ENCODE measurements around the gene PDHB. TPM values are rescaled to one million over a fixed set of nuclear protein-coding genes. Genes with fewer than 3 reads are reported as not detected.
A peak's percentile ranks its signal among the peaks of the same experiment; 100 is the strongest.

PDHB gene
- total and polyA plus RNA-seq, 4 experiments from 2014 or later, result 55.0 to 148 (median 80.6) TPM

DNA sequence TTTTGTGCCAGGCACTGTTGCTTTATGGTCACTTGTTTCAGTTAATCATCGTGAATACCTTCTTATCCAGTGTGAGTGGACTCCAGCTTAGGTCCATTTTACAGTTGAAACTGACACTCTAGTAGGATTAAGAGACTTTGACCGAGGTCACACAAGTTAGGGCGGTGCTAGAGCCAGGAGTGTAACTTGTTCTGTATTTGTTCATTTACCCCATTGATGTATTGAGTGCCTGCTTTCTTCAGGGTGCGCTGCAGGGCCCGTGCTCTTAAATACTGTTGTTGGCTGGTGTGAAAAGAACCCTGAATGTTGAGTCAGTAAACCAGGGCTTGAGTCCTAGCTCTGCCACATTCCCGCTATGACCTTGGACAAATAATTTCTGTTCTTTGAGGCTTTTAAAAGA, 15.4 kb downstream of the PDHB start:
- Histone ChIP-seq H3K4me3 (ENCODE audit: low read length in 2 of 2) (no peak overlapping the region), H3K4me1 (ENCODE audit: insufficient read depth, low read length) (no peaks in the 10 kb centered on the region), H3K27ac (ENCODE audit: low read depth, low read length) (no peak overlapping the region), H3K36me3 (ENCODE audit: insufficient read depth, low read length) (peaks cover 4% of the 10 kb centered on the region), H3K27me3 (ENCODE audit: insufficient read depth, low read length) (no peaks in the 10 kb centered on the region), H3K9me3 (ENCODE audit: control insufficient read depth in 1 of 2, low read length in 2 of 2) (no peaks in the 10 kb centered on the region)
- Mint-ChIP-seq H3K9me3 (no peaks in the 10 kb centered on the region), H3K36me3 (peaks cover 7 to 31% of the 10 kb centered on the region in 2 donors), H3K27ac (peak overlapping the region in 1 of 7 donors; percentile 21), H3K4me3 (no peak overlapping the region), H3K27me3 (no peaks in the 10 kb centered on the region), H3K4me1 (peaks cover 0 to 8% (median 4%) of the 10 kb centered on the region in 4 donors)
- ChIA-PET POLR2A (ENCODE audit: partially characterized antibody) (no interaction called here), CTCF (ENCODE audit: partially characterized antibody) (interaction anchor here (1.5 to 4.7 kb wide), 2 partner anchors 9 to 99 kb away, joined by 4 to 50 read pairs; no protein-coding TSS in a partner anchor)
- DNase-seq, result no peak
- intact Hi-C loops (cut with micrococcal nuclease), result no loop called here

DNA sequence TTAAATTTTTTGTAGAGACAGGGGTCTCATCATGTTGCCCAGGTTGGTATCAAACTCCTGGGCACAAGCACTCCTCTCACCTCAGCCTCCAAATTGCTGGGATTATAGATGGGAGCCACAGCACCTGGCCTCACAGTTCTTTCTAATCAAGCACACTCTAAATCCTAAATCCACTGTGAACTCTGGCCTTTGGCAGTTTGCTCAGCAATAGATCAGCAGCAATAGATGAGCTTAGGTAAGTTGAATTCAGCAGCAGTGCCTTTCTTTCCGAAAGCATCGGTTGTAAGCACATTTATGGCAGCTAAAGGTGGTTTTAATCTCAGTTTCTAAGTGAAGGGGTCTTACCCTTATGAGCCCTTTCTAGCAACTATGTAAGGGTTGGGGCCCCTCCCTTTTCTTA, 16.6 kb downstream of the PDHB start:
- H3K4me1 Mint-ChIP-seq, result peaks cover 0 to 6% (median 4%) of the 10 kb centered on the region in 4 donors
- ChIA-PET CTCF (ENCODE audit: partially characterized antibody) (interaction anchor here (4.7 kb wide), 1 partner anchor 98 kb away, joined by 50 read pairs; no protein-coding TSS in a partner anchor), POLR2A (ENCODE audit: partially characterized antibody) (interaction anchor here (3.1 kb wide), 1 partner anchor 17 kb away, joined by 8 read pairs; the partner anchor contains the start of gene PDHB)
- peaks cover 11 to 28% of the 10 kb centered on the region in 2 donors for H3K36me3 Mint-ChIP-seq
- H3K27ac Mint-ChIP-seq, result peak overlapping the region in 1 of 7 donors; percentile 15
- no peaks in the 10 kb centered on the region for H3K4me1 ChIP-seq (ENCODE audit: insufficient read depth, low read length)
- H3K27ac ChIP-seq (ENCODE audit: low read depth, low read length), result no peak overlapping the region
- no peaks in the 10 kb centered on the region for H3K27me3 Mint-ChIP-seq
- no peak overlapping the region for H3K4me3 ChIP-seq (ENCODE audit: low read length in 2 of 2)
- no peak for DNase-seq
- H3K27me3 ChIP-seq (ENCODE audit: insufficient read depth, low read length), result no peaks in the 10 kb centered on the region
- intact Hi-C loops (cut with micrococcal nuclease), result no loop called here
- no peaks in the 10 kb centered on the region for H3K36me3 ChIP-seq (ENCODE audit: insufficient read depth, low read length)
- peaks cover 0 to 2% (median 0%) of the 10 kb centered on the region in 8 donors for H3K9me3 Mint-ChIP-seq
- no peak overlapping the region for H3K4me3 Mint-ChIP-seq
- no peaks in the 10 kb centered on the region for H3K9me3 ChIP-seq (ENCODE audit: control insufficient read depth in 1 of 2, low read length in 2 of 2)

DNA sequence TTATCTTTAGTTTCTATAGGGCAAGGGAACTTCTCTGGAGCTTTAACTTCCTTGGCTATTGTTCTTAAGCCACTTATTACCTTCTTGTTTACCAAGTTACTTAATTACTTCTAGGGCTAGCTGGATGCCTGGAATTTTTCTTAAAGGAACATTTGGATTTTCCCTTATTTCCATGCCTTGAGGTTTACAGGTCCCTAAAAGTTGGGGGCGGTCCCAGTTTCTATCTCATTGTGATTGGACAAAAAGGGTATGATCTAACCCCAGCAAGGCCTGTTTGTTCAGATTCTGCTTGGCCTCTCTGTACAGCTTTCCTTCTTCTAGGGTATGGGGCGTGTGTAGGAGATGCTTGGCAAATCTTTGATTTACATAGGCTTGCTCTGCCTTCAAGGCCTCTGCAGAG, 17.4 kb downstream of the PDHB start:
- Histone ChIP-seq H3K27ac (ENCODE audit: low read depth, low read length) (no peak overlapping the region), H3K9me3 (ENCODE audit: control insufficient read depth in 1 of 2, low read length in 2 of 2) (no peaks in the 10 kb centered on the region), H3K4me3 (ENCODE audit: low read length in 2 of 2) (no peak overlapping the region), H3K4me1 (ENCODE audit: insufficient read depth, low read length) (no peaks in the 10 kb centered on the region), H3K27me3 (ENCODE audit: insufficient read depth, low read length) (no peaks in the 10 kb centered on the region), H3K36me3 (ENCODE audit: insufficient read depth, low read length) (peaks cover 1% of the 10 kb centered on the region)
- no peak for DNase-seq
- Mint-ChIP-seq H3K4me1 (peaks cover 0 to 6% (median 4%) of the 10 kb centered on the region in 4 donors), H3K27ac (no peak overlapping the region), H3K36me3 (peaks cover 10 to 26% of the 10 kb centered on the region in 2 donors), H3K9me3 (peaks cover 0 to 2% (median 0%) of the 10 kb centered on the region in 8 donors), H3K27me3 (no peaks in the 10 kb centered on the region), H3K4me3 (no peak overlapping the region)
- CTCF ChIA-PET (ENCODE audit: partially characterized antibody), result interaction anchor here (0.6 to 4.7 kb wide), 14 partner anchors 13 to 228 kb away, joined by 3 to 50 read pairs (median 4); partner anchors contain the start of genes HTD2, KCTD6, PDHB and RPP14
- POLR2A ChIA-PET (ENCODE audit: partially characterized antibody), result interaction anchor here (3.1 kb wide), 1 partner anchor 18 kb away, joined by 8 read pairs; the partner anchor contains the start of gene PDHB
- intact Hi-C loops (cut with micrococcal nuclease), result no loop called here

DNA sequence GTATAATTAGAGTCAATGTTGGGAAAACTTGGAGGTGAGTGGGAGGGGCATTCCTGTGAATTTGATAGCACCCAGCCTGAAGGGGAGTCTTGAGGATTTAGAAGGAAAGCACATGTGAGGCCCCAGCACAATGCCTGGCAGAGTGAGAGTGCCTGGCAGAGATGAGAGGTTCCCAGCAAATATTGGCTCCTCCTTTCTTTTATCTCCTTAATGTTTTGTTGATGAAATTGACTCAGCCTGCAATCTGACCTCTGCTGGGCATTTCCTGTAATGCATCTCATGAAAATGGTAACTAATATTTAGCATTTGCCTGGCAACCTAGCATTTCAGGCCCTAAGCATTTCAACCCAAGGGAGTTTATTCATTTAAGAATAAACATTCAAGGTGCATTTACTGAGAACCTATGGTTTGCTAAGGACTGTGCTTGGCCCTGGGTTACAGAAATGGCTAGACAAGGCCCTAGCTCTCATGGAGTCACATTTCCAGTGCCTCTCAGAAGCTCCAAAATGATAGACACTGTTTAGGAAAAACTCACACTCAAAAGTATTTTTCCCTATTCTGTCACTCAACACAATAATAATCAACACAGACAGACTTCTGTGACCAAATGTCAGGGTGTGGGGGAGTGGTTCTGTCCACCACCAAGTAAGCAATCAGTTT, 19.0 kb downstream of the PDHB start:
- ChIA-PET POLR2A (ENCODE audit: partially characterized antibody) (interaction anchor here (1.3 to 3.1 kb wide), 2 partner anchors 19 to 177 kb away, joined by 3 to 8 read pairs; partner anchors contain the start of genes ABHD6 and PDHB), CTCF (ENCODE audit: partially characterized antibody) (interaction anchor here (0.8 to 4.7 kb wide), 17 partner anchors 14 to 236 kb away, joined by 3 to 50 read pairs (median 5); partner anchors contain the start of genes HTD2, KCTD6, PDHB and RPP14)
- H3K9me3 Mint-ChIP-seq, result peaks cover 0 to 2% (median 0%) of the 10 kb centered on the region in 8 donors
- peak; percentile 46 to 65 (median 53) for DNase-seq
- no peak overlapping the region for H3K4me3 Mint-ChIP-seq
- H3K4me1 ChIP-seq (ENCODE audit: insufficient read depth, low read length), result no peaks in the 10 kb centered on the region
- H3K27me3 ChIP-seq (ENCODE audit: insufficient read depth, low read length), result no peaks in the 10 kb centered on the region
- intact Hi-C loops (cut with micrococcal nuclease), result loop anchor here (1.0 kb wide), 6 partner anchors 81 to 227 kb away; partner anchors contain the start of gene ABHD6
- H3K27ac ChIP-seq (ENCODE audit: low read depth, low read length), result no peak overlapping the region
- peak overlapping the region in 1 of 7 donors; percentile 47 for H3K27ac Mint-ChIP-seq
- no peaks in the 10 kb centered on the region for H3K9me3 ChIP-seq (ENCODE audit: control insufficient read depth in 1 of 2, low read length in 2 of 2)
- H3K4me1 Mint-ChIP-seq, result peaks cover 0 to 6% (median 4%) of the 10 kb centered on the region in 4 donors
- no peak overlapping the region for H3K4me3 ChIP-seq (ENCODE audit: low read length in 2 of 2)
- H3K36me3 Mint-ChIP-seq, result peaks cover 24 to 32% of the 10 kb centered on the region in 2 donors
- H3K27me3 Mint-ChIP-seq, result no peaks in the 10 kb centered on the region
- peaks cover 9% of the 10 kb centered on the region for H3K36me3 ChIP-seq (ENCODE audit: insufficient read depth, low read length)

DNA sequence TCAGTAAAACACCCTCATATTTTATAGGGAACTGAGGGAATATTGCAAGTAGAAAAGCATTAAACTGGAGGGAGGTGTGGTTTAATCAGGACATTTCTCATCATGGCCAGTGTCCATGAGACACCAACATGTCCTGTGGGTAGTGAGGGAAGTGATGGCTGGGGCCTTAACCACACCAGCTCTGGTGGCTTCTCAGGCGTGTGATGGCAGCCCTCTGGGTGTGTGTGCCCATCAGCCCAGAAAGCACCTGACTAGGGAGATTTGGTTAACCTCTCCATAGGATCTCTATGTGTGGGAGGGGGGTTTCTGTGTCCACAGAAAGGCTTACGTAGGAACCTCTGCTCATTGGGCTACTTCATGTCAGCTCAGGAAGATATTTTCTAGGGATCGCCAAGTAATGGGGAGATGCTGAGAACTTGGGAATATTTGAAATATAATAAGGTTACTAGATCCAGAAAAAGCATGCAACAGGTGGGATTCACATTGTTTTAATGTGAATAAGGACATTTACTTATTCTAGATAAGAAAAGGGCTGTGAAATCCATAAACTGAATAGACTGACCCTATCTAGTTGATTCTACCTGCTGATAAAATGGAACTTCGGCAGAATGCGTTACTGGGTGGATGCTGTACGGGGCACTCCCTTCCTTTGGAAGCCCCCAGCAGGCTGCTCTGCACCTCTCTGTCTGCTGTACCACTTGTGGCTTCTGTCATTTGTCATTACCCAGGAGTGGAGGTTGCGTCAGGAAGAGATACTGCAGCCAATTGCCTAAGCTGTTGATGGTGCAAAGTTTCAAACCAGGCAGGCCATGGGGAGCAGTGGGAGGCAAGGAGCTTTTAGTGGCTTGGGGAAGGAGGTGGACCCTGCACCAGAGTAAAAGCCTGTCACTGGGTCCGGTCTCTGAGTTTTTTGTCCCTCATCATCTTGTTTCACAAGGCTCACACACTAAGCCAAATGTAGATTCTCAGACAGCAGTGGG, 21.5 kb downstream of the PDHB start:
- Mint-ChIP-seq H3K27me3 (no peaks in the 10 kb centered on the region), H3K4me3 (no peak overlapping the region), H3K36me3 (peaks cover 41 to 44% of the 10 kb centered on the region in 2 donors), H3K4me1 (peaks cover 0 to 6% (median 4%) of the 10 kb centered on the region in 4 donors), H3K27ac (no peak overlapping the region), H3K9me3 (peaks cover 0 to 2% (median 0%) of the 10 kb centered on the region in 8 donors)
- intact Hi-C loops (cut with micrococcal nuclease), result no loop called here
- peaks cover 14% of the 10 kb centered on the region for H3K36me3 ChIP-seq (ENCODE audit: insufficient read depth, low read length)
- H3K4me3 ChIP-seq (ENCODE audit: low read length in 2 of 2), result no peak overlapping the region
- DNase-seq, result no peak
- H3K27ac ChIP-seq (ENCODE audit: low read depth, low read length), result no peak overlapping the region
- no peaks in the 10 kb centered on the region for H3K9me3 ChIP-seq (ENCODE audit: control insufficient read depth in 1 of 2, low read length in 2 of 2)
- ChIA-PET CTCF (ENCODE audit: partially characterized antibody) (interaction anchor here (0.6 to 2.8 kb wide), 6 partner anchors 13 to 121 kb away, joined by 3 to 15 read pairs (median 4); partner anchors contain the start of genes HTD2 and RPP14), POLR2A (ENCODE audit: partially characterized antibody) (no interaction called here)
- H3K4me1 ChIP-seq (ENCODE audit: insufficient read depth, low read length), result no peaks in the 10 kb centered on the region
- H3K27me3 ChIP-seq (ENCODE audit: insufficient read depth, low read length), result no peaks in the 10 kb centered on the region

DNA sequence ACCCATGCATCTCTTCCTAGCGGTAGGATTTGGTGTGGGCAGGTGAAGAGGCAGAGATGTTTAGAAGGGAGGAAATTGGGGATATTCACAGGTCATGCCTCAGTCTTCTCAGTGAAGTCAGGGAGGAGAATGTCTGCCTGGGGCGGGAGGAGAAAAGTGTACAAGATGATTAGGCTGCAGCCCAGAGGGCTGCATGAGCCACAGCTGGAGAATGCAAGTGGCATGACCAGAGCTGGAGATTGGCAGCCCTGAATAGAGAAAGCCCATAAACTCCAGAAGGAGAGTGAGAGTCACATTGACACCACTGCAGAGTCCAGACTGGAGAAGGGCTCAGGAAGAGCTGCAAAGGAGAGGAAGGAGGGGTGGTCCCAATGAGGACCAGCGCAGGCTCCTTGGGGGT, 22.6 kb downstream of the PDHB start:
- Histone ChIP-seq H3K4me3 (ENCODE audit: low read length in 2 of 2) (no peak overlapping the region), H3K9me3 (ENCODE audit: control insufficient read depth in 1 of 2, low read length in 2 of 2) (no peaks in the 10 kb centered on the region), H3K27me3 (ENCODE audit: insufficient read depth, low read length) (no peaks in the 10 kb centered on the region), H3K27ac (ENCODE audit: low read depth, low read length) (no peak overlapping the region), H3K4me1 (ENCODE audit: insufficient read depth, low read length) (no peaks in the 10 kb centered on the region), H3K36me3 (ENCODE audit: insufficient read depth, low read length) (peaks cover 14% of the 10 kb centered on the region)
- intact Hi-C loops (cut with micrococcal nuclease), result no loop called here
- no peak overlapping the region for H3K4me3 Mint-ChIP-seq
- peaks cover 0 to 2% (median 0%) of the 10 kb centered on the region in 8 donors for H3K9me3 Mint-ChIP-seq
- peaks cover 0 to 6% (median 4%) of the 10 kb centered on the region in 4 donors for H3K4me1 Mint-ChIP-seq
- DNase-seq, result no peak
- CTCF ChIA-PET (ENCODE audit: partially characterized antibody), result no interaction called here
- POLR2A ChIA-PET (ENCODE audit: partially characterized antibody), result no interaction called here
- H3K36me3 Mint-ChIP-seq, result peaks cover 45 to 48% of the 10 kb centered on the region in 2 donors
- no peaks in the 10 kb centered on the region for H3K27me3 Mint-ChIP-seq
- H3K27ac Mint-ChIP-seq, result peak overlapping the region in 2 of 7 donors; percentile 25 to 56
